HL-60 (cell line): ENCODE data around the gene NT5DC3.

Source experiments
- DNase-seq, 2 experiments: peaks; one replicate each; pipeline ENCODE4 v3.0.0-alpha.2; 2010 to 2020; ENCODE audit warnings: low read depth in 1 of 2, low spot score in 1 of 2
- H3K27ac ChIP-seq: fragments of 250-450 bp; sonication (Bioruptor Pico); replicated peaks from 2 replicates; pipeline ENCODE4 v1.5.1; 2020; ENCODE audit warnings: mild to moderate bottlenecking, moderate library complexity
- H3K27me3 ChIP-seq: fragments of 250-450 bp; sonication (Bioruptor Pico); 2 replicates; pipeline ENCODE4 v1.5.1; 2021; ENCODE audit warnings: mild to moderate bottlenecking, moderate library complexity; ENCODE audit not compliant: insufficient read depth, poor library complexity, severe bottlenecking
- H3K4me3 ChIP-seq: replicated peaks from 2 replicates; pipeline ENCODE4 v1.5.1; 2011; ENCODE audit warnings: mild to moderate bottlenecking, control low read depth, low read length; ENCODE audit not compliant: insufficient read depth
- CTCF ChIP-seq: IDR thresholded peaks from one replicate; pipeline ENCODE4 v1.5.1; 2011; ENCODE audit warnings: low read length, control low read depth, inconsistent platforms; ENCODE audit not compliant: insufficient read depth
- GABPA ChIP-seq: IDR thresholded peaks from 2 replicates; pipeline ENCODE4 v1.6.1; 2012; ENCODE audit warnings: low read depth
- POLR2AphosphoS5 ChIP-seq: IDR thresholded peaks from 2 replicates; pipeline ENCODE4 v1.6.1; 2012; ENCODE audit warnings: low read depth
- REST ChIP-seq: IDR thresholded peaks from 2 replicates; pipeline ENCODE4 v1.6.1; 2012; ENCODE audit warnings: low read depth; ENCODE audit not compliant: insufficient replicate concordance
- SPI1 ChIP-seq: IDR thresholded peaks from 2 replicates; pipeline ENCODE4 v1.6.1; 2012; ENCODE audit warnings: low read depth, mild to moderate bottlenecking, borderline replicate concordance

Gene NT5DC3

GRCh38 chr12:103881261-103881660 is 40.2 kb upstream of the NT5DC3 start:
- TF ChIP-seq CTCF (no peak), POLR2AphosphoS5 (no peak), GABPA (no peak), REST (no peak), SPI1 (no peak)
- no peak for DNase-seq
- H3K4me3 ChIP-seq, result no peak overlapping the region
- no peaks in the 10 kb centered on the region for H3K27me3 ChIP-seq
- H3K27ac ChIP-seq, result no peak overlapping the region

GRCh38 chr12:103880299-103881142 is 39.5 kb upstream of the NT5DC3 start:
- Histone ChIP-seq H3K27ac (no peak overlapping the region), H3K27me3 (no peaks in the 10 kb centered on the region), H3K4me3 (no peak overlapping the region)
- no peak for TF ChIP-seq SPI1
- no peak for TF ChIP-seq CTCF
- TF ChIP-seq REST, result no peak
- no peak for TF ChIP-seq GABPA
- no peak for DNase-seq

GRCh38 chr12:103879878-103880277 is 38.8 kb upstream of the NT5DC3 start:
- DNase-seq, result no peak
- Histone ChIP-seq H3K27me3 (no peaks in the 10 kb centered on the region), H3K4me3 (no peak overlapping the region), H3K27ac (no peak overlapping the region)
- TF ChIP-seq CTCF (no peak), POLR2AphosphoS5 (no peak), GABPA (no peak), SPI1 (no peak), REST (no peak)
